Mucosa of rectum (tissue), 2 donors: ENCODE results near the gene L3MBTL4.
"Not testable (repeated sequence)": the region's sequence is repeated elsewhere in the genome, so short reads cannot be mapped to it uniquely, and the experiment has no call there.

ENCODE experiments used
- H3K27ac ChIP-seq, 2 donors: one replicate each; pipeline ENCODE4 v1.7.0; 2013; ENCODE audit warnings: inconsistent platforms in 2 of 2, low read depth in 2 of 2, low read length in 2 of 2
- H3K27me3 ChIP-seq, 2 donors: one replicate each; pipeline ENCODE4 v1.7.0; 2013; ENCODE audit warnings: low read length in 2 of 2; ENCODE audit not compliant: control insufficient read depth in 2 of 2, insufficient read depth in 2 of 2
- H3K36me3 ChIP-seq, 2 donors: one replicate each; pipeline ENCODE4 v1.7.0; 2013; ENCODE audit warnings: low read length in 2 of 2; ENCODE audit not compliant: control insufficient read depth in 2 of 2, insufficient read depth in 2 of 2
- H3K4me1 ChIP-seq, 2 donors: one replicate each; pipeline ENCODE4 v1.7.0; 2013; ENCODE audit warnings: low read length in 2 of 2, mild to moderate bottlenecking in 1 of 2; ENCODE audit not compliant: control insufficient read depth in 2 of 2, insufficient read depth in 2 of 2
- H3K4me3 ChIP-seq, 2 donors: one replicate each; pipeline ENCODE4 v1.7.0; 2013; ENCODE audit warnings: low read length in 2 of 2
- H3K9ac ChIP-seq, 2 donors: one replicate each; pipeline ENCODE4 v1.7.0; 2013; ENCODE audit warnings: low read length in 2 of 2, low read depth in 1 of 2, mild to moderate bottlenecking in 1 of 2
- H3K9me3 ChIP-seq, 2 donors: one replicate each; pipeline ENCODE4 v1.7.0; 2013; ENCODE audit warnings: low read length in 2 of 2; ENCODE audit not compliant: control insufficient read depth in 2 of 2
- donor health status: healthy.
- donor health status: Normal muscosa, but diverticular disease.

Gene L3MBTL4

DNA sequence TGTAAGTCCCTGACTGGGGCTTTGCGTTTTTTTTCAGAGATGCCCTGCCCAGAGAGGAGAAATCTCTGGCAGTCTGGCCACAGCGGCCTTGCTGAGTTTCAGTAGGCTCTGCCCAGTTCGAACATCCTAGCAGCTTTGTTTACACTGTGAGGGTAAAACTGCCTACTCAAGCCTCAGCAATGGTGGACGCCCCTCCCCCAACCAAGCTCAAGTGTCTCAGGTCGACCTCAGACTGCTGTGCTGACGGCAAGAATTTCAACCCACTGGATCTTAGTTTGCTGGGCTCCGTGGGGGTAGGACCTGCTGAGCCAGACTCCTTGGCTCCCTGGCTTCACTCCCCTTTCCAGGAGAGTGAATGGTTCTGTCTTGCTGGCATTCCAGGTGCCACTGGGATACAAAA lies 31.7 kb downstream of the L3MBTL4 start:
- H3K9me3 ChIP-seq = no peaks in the 10 kb centered on the region
- no peaks in the 10 kb centered on the region for H3K4me1 ChIP-seq

GRCh38 chr18:6377473-6377872 lies 37.2 kb downstream of the L3MBTL4 start:
- H3K9ac ChIP-seq, H3K4me3 ChIP-seq, H3K36me3 ChIP-seq, H3K27ac ChIP-seq, H3K4me1 ChIP-seq, H3K27me3 ChIP-seq, H3K9me3 ChIP-seq: not testable (repeated sequence)

More for the DNA sequence above, 31.7 kb downstream of the L3MBTL4 start:
- Histone ChIP-seq H3K27ac (no peak overlapping the region), H3K9ac (no peak overlapping the region), H3K27me3 (no peaks in the 10 kb centered on the region), H3K36me3 (no peaks in the 10 kb centered on the region), H3K4me3 (no peak overlapping the region)

DNA sequence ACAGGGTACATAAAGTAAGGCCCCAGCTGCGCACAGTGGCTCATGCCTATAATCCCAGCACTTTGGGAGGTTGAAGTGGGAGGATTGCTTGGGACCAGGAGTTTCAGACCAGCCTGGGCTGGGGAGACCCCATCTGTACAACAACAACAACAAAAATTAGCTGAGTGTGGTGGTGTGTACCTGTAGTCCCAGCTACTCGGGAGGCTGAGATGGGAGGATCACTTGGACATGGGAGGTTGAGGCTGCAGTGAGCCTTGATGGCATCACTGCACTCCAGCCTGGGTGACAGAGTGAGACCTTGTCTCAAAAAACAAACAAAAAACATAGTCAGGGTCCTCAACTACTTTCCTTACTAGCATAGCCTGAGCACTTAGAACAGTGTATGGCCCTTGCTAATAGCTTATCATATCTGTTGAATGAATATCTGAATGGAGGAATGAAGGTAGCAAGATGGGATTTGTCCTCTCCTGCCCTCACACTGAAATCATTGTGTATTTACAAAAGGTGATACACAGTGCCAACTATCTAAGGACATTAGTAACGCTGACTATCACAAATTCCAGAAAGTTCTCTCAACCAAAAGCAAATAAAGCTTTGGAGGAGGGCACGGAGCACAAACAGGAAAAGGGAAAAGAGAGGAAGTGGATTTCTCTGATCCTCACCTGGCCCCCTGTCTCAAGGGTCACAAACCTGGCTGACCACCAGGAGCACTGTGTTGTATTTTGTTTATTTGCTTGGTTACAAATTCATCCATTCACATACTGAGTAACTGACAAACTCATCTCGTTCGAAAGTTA lies 38.1 kb downstream of the L3MBTL4 start:
- Histone ChIP-seq H3K9me3 (no peaks in the 10 kb centered on the region), H3K4me1 (peaks cover 0 to 6% of the 10 kb centered on the region in 2 donors), H3K27ac (no peak overlapping the region), H3K9ac (no peak overlapping the region), H3K36me3 (no peaks in the 10 kb centered on the region), H3K4me3 (no peak overlapping the region), H3K27me3 (no peaks in the 10 kb centered on the region)

DNA sequence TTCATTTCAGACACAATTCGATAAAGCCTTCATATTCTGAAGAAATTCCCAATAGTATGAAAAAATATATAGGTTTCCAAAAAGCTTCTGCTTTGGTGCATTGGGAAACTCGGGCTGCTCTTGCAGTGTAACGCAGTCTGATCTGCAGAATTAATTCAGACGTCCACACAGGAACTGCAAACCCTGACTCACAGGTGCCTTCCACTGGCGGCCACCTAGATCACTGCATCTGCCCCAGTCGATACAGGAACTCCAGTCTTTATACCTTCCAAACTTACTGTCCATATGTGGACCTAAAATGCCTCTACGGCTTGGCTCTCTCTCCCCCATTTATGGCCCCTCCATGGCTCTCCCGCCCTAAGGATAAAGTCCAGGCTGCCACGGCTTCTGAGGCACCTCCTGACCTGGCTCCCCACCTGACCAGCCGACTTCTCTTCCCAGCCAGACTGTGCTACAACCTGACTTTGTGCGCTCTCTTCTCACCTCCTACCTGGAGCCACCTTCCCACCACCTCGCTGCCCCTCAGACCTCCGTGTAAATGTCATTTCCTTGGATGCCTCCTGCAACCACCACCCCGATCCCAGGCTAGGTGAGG lies 39.7 kb downstream of the L3MBTL4 start:
- H3K4me3 ChIP-seq = no peak overlapping the region
- no peaks in the 10 kb centered on the region for H3K36me3 ChIP-seq
- H3K9me3 ChIP-seq = no peaks in the 10 kb centered on the region
- no peak overlapping the region for H3K9ac ChIP-seq
- H3K4me1 ChIP-seq = peaks cover 0 to 6% of the 10 kb centered on the region in 2 donors
- H3K27ac ChIP-seq = no peak overlapping the region
- no peaks in the 10 kb centered on the region for H3K27me3 ChIP-seq

- Histone ChIP-seq H3K9ac (no peak overlapping the region), H3K27me3 (no peaks in the 10 kb centered on the region), H3K9me3 (no peaks in the 10 kb centered on the region), H3K36me3 (no peaks in the 10 kb centered on the region), H3K4me1 (peaks cover 0 to 6% of the 10 kb centered on the region in 2 donors), H3K27ac (no peak overlapping the region), H3K4me3 (no peak overlapping the region)
Observed at GRCh38 chr18:6374340-6374739, 40.4 kb downstream of the L3MBTL4 start.

DNA sequence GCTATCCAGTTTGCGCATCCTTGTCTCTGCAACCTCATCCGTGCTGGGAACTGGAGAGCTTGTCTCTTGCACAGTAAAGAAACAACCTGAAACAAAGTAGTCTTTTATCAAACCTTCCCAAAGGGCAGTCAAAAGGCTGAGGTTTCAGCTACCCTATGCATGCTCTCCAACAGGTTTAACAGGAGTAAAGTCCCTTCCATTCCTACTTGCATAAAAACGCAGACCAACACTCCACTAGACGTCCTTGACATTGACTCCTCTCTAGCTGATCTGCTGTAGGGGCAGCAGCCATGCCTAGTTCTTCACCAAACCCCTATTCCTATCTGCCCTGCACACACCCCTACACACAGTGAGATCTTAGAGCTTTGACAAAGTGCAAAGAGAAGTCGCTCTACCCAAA lies 41.5 kb downstream of the L3MBTL4 start:
- no peak overlapping the region for H3K9ac ChIP-seq
- no peak overlapping the region for H3K4me3 ChIP-seq
- no peaks in the 10 kb centered on the region for H3K27me3 ChIP-seq
- peaks cover 0 to 6% of the 10 kb centered on the region in 2 donors for H3K4me1 ChIP-seq
- no peaks in the 10 kb centered on the region for H3K9me3 ChIP-seq
- no peaks in the 10 kb centered on the region for H3K36me3 ChIP-seq
- H3K27ac ChIP-seq = no peak overlapping the region

DNA sequence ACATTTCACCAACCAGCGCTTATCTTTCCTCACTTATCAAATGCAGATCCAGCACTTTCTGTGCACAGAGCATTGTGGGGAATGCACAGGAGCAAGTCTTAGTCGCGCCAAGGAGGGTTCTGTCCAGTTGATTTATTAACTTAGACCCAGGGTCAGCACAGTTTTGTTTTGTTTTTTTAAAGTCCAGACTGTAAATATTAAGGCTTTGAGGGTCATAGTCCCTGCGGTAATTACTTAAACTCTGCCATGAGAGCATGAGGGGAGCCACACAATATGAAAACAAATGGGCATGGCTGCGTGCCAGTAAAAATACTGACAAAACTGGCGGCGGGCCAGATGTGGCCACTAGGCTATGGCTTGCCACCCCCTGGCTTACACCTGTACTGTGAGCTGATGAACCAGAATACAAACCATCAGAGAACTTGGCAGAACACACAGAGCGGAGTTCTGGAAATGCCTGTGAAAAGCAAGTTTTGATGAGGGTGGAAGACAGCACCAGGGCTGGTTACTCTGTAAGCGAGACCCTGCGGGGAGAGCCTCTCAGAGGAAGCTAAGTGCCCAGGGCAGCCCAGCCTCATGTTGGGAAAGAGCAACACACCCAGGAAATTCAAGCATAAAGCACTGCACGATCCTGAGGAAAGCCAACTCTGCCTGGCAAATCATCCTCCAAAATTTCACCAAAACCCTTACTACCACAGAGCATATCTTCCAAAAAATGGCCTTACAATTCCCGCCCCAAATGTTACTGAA lies 43.6 kb downstream of the L3MBTL4 start:
- Histone ChIP-seq H3K27me3 (no peaks in the 10 kb centered on the region), H3K4me1 (peaks cover 0 to 6% of the 10 kb centered on the region in 2 donors), H3K4me3 (no peak overlapping the region), H3K9ac (no peak overlapping the region), H3K27ac (no peak overlapping the region), H3K36me3 (no peaks in the 10 kb centered on the region), H3K9me3 (no peaks in the 10 kb centered on the region)

- Histone ChIP-seq H3K36me3 (no peaks in the 10 kb centered on the region), H3K9me3 (no peaks in the 10 kb centered on the region), H3K27me3 (no peaks in the 10 kb centered on the region), H3K4me3 (no peak overlapping the region), H3K9ac (no peak overlapping the region), H3K27ac (no peak overlapping the region), H3K4me1 (peaks cover 0 to 6% of the 10 kb centered on the region in 2 donors)
Observed at GRCh38 chr18:6370410-6370809, 44.3 kb downstream of the L3MBTL4 start.

DNA sequence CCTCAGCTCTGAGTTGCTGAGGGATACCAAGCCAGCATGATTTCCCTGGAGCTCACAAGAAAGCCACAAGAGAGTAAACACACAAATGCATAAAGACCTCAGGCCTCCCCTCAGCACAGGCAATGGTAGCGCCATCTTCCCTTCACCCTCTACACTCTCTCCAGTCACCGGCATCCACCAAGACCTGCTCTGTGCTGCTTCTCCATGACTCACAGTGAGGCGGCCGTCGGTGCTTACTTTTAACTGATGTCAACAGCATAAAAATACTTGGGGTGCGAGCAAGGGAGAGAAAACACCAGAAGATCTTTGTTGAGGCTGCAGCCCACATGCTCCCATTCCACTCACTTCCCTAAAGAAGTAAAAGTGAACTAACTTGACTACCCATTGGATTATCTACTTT lies 46.7 kb downstream of the L3MBTL4 start:
- H3K4me3 ChIP-seq = no peak overlapping the region
- H3K36me3 ChIP-seq = no peaks in the 10 kb centered on the region
- H3K27ac ChIP-seq = no peak overlapping the region
- no peaks in the 10 kb centered on the region for H3K4me1 ChIP-seq
- H3K9ac ChIP-seq = no peak overlapping the region
- H3K9me3 ChIP-seq = no peaks in the 10 kb centered on the region
- no peaks in the 10 kb centered on the region for H3K27me3 ChIP-seq

DNA sequence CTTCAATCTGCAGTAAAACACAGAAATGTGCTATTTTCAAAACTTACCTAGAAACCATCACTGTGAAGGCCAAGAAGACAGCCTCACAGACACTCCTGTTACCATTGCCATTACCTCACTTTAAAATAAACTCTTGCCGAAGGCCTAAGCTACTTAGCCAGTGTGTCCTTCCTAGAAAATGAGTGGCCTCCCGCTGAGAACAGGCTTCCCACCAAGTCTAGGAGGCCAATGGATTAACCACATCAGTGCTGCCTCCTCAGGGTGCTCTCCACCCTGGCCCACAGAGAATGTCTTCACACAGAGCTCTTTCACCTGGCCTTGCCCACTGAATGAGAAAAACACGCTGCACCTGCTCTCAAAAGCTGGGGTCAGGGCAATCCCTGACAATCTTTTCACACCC lies 47.5 kb downstream of the L3MBTL4 start:
- Histone ChIP-seq H3K27ac (no peak overlapping the region), H3K27me3 (no peaks in the 10 kb centered on the region), H3K4me3 (no peak overlapping the region), H3K9ac (no peak overlapping the region), H3K9me3 (no peaks in the 10 kb centered on the region), H3K36me3 (no peaks in the 10 kb centered on the region), H3K4me1 (no peaks in the 10 kb centered on the region)
